SK-N-MC (cell line): ENCODE results near the gene C19orf44.
A peak's percentile ranks its signal among the peaks of the same experiment; 100 is the strongest.

ENCODE experiments used
- EZH2 ChIP-seq: fragments of 200-600 bp; sonication (generic); IDR thresholded peaks from one replicate; pipeline ENCODE4 v1.6.1; 2017; ENCODE audit warnings: antibody characterized with exemption
- FOXP2 ChIP-seq: optimal IDR thresholded peaks from 2 replicates; pipeline ENCODE3; 2011; ENCODE audit warnings: mild to moderate bottlenecking, moderate library complexity; ENCODE audit not compliant: insufficient read depth; ENCODE audit errors: extremely low read length, control extremely low read depth
- POLR2AphosphoS5 ChIP-seq: IDR thresholded peaks from 2 replicates; pipeline ENCODE4 v1.6.1; 2012; ENCODE audit warnings: mild to moderate bottlenecking, low read depth, low read length, borderline replicate concordance

DNA sequence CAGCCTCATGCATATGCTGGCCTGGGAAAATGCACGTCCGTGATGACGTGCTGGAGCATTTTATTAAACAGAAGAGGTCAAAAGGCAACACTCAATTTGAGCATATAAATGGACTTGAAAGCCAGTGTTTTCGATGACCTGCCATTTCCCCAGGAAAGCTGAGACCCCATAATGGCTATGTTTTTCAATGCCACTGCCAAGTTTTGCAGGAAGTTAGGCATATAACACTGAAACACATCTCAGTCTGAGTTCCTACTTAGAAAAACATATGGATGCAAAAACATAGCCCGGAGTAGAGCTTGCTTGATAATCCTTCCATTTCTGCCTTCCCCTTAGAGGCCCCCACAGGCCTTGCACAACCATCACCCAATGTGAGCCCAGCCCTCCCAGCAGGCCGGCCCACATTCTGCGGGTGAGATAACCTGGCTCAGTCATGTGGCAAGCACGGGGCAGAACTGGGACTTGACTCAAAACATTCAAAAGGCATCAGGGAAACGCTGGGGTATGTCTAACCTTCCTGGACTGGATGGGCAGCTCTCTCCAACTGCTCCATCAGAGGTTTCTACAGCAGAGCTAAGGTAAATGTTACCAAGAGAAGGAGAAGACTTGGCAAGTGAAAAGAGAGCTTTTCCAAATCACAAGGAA lies 49.3 kb upstream of the C19orf44 start:
- TF ChIP-seq POLR2AphosphoS5, result no peak
- no peak for TF ChIP-seq EZH2
- TF ChIP-seq FOXP2, result peak; percentile 71
